AG09319 (cell line): ENCODE measurements around the gene KCTD14.

Experiments used
- DNase-seq: peaks from one replicate; pipeline ENCODE4 v3.0.0-alpha.2; 2010; ENCODE audit warnings: low read depth; ENCODE audit errors: extremely low read depth
- TF ChIP-seq, protein P1 (sequence below): IDR thresholded peaks from 2 replicates; pipeline ENCODE4 v1.5.1; 2011; ENCODE audit warnings: low read depth, mild to moderate bottlenecking, inconsistent platforms, low read length, moderate library complexity

Gene KCTD14, protein sequence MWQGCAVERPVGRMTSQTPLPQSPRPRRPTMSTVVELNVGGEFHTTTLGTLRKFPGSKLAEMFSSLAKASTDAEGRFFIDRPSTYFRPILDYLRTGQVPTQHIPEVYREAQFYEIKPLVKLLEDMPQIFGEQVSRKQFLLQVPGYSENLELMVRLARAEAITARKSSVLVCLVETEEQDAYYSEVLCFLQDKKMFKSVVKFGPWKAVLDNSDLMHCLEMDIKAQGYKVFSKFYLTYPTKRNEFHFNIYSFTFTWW

DNA sequence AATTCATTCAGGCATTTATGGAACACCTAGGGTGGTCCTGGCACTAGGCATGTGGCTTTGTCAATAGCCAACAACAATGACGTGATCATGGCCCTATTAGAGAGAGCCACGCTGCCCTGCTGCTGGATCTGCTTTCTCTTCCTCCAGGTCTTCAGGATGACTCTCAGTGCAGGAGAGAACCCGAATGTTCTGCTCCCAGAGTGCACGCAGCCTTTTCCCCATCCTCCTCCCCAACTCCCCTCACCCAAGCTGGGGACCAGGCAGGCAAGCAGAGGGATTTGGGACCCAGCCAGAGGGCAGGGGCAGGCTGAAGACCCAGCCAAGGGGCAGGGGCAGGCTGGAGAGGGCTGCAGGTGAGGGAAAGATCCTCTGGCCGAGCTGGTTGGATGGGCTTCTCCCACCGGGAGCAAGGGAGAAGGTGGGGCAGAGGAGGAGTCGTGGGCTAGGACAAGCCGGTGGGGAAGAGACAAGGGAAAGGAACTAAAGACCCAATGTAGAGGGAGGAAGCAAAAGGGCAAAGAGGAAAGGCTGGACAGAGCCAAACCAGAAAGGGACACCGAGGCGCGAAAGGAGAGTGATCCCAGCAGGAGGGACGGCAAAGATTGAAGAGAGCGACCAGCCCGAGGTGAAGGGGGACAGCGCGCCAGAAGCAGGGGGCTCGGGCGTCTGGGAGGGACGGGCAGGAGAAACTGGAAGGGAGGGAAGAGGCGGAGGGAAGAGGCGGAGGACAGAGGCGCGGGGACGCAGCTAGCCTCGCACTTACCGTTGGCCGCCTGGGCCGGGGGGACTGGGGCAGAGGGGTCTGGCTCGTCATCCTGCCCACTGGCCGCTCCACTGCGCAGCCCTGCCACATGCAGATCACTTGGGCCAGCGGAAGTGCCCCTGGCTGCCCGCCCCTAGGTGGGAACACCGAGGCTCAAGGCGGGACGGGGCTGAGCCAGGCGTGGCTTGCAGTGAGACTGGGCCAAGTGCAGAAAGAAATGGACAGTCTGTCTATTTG is at the start of gene KCTD14:
Gene KCTD14 (minus strand): TSS at position 880 of the 1,000 bp plus-strand sequence. CDS start 27 bp downstream, at position 853.
- DNase-seq, result no peak
- TF ChIP-seq, protein P1, sequence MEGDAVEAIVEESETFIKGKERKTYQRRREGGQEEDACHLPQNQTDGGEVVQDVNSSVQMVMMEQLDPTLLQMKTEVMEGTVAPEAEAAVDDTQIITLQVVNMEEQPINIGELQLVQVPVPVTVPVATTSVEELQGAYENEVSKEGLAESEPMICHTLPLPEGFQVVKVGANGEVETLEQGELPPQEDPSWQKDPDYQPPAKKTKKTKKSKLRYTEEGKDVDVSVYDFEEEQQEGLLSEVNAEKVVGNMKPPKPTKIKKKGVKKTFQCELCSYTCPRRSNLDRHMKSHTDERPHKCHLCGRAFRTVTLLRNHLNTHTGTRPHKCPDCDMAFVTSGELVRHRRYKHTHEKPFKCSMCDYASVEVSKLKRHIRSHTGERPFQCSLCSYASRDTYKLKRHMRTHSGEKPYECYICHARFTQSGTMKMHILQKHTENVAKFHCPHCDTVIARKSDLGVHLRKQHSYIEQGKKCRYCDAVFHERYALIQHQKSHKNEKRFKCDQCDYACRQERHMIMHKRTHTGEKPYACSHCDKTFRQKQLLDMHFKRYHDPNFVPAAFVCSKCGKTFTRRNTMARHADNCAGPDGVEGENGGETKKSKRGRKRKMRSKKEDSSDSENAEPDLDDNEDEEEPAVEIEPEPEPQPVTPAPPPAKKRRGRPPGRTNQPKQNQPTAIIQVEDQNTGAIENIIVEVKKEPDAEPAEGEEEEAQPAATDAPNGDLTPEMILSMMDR, result no peak

GRCh38 chr11:78072455-78072854 is 49.4 kb upstream of the KCTD14 start:
- no peak for DNase-seq
- TF ChIP-seq, protein P1, result no peak

- TF ChIP-seq, protein P1, result no peak
- DNase-seq, result no peak
Measured at GRCh38 chr11:78071717-78072116, 48.6 kb upstream of the KCTD14 start.

DNA sequence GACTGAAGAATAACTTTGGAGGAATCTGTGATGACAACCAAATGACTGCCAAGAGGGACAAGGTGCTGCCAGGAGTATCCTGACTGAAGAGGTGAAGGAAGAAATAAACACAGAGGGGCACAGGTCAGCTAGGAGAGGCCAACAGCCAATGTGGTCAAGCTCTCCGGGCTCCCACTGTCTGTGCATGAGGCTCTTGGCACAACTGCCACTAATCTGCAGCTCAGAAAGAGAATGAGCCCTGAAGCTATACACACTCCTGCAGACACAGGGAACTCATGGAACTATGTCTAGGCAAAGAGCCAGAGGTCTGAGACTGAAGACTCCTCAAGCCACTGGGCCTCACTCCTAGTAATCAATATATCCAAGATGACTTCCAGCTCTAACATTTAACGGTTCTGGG is 47.5 kb upstream of the KCTD14 start:
- TF ChIP-seq, protein P1, result no peak
- DNase-seq, result no peak

GRCh38 chr11:78069465-78069864 is 46.4 kb upstream of the KCTD14 start:
- no peak for DNase-seq
- TF ChIP-seq, protein P1, result no peak

- TF ChIP-seq, protein P1, result no peak
- no peak for DNase-seq
Measured at GRCh38 chr11:78067704-78068103, 44.6 kb upstream of the KCTD14 start.

GRCh38 chr11:78066471-78066870 is 43.4 kb upstream of the KCTD14 start:
- TF ChIP-seq, protein P1, result no peak
- no peak for DNase-seq
